Endothelial cell of umbilical vein (primary cell): Measurements from ENCODE around the gene TNIK. TPM values are rescaled to one million over a fixed set of nuclear protein-coding genes. Genes with fewer than 3 reads are reported as not detected.

Source experiments
- BruUV-seq: library from RNA; stranded (reverse); fragments of 400-500 nt; replicated peaks from 2 replicates; lab custom pipeline; 2021; lab: Mats Ljungman, UMichigan
- CTCF ChIA-PET: fragments of 300-600, 350-600 bp; sonication (Branson Sonifier 250); formaldehyde crosslinking; loops from one replicate; lab custom pipeline; 2021; ENCODE audit warnings: antibody characterized with exemption, inconsistent platforms; lab: Charles Lee
- POLR2A ChIA-PET: fragments of 300-600, 350-600 bp; sonication (Branson Sonifier 250); formaldehyde crosslinking; loops from one replicate; lab custom pipeline; 2021; ENCODE audit warnings: antibody characterized with exemption, inconsistent platforms; lab: Charles Lee
- DNase-seq: peaks from one replicate; pipeline ENCODE4 v3.0.0-alpha.2; 2011; ENCODE audit warnings: low read depth, low spot score
- FAIRE-seq: peaks from 2 replicates; lab custom pipeline; 2011; peaks lifted over from hg19 to GRCh38; lab: Jason Lieb, UNC
- H2AFZ ChIP-seq: 2 replicates; pipeline ENCODE4 v1.6.0; 2012; ENCODE audit warnings: low read depth, low read length, control low read depth, inconsistent platforms
- H3K27ac ChIP-seq: 2 replicates; pipeline ENCODE4 v1.5.1; 2011; ENCODE audit warnings: low read depth, mild to moderate bottlenecking, control low read depth, low read length, moderate library complexity; ENCODE audit not compliant: insufficient read depth
- H3K27me3 ChIP-seq, 2 experiments: 2 replicates each; pipeline versions ENCODE4 v1.6.0 to v1.6.1; 2011; ENCODE audit warnings: low read length in 2 of 2, mixed read lengths in 1 of 2; ENCODE audit not compliant: control insufficient read depth in 2 of 2, insufficient read depth in 2 of 2
- H3K36me3 ChIP-seq, 2 experiments: 2 replicates in 1 of 2; 3 replicates in 1 of 2; pipeline ENCODE4 v1.5.1; 2011; ENCODE audit warnings: low read length in 2 of 2, mild to moderate bottlenecking in 1 of 2, moderate library complexity in 1 of 2; ENCODE audit not compliant: control insufficient read depth in 2 of 2, insufficient read depth in 2 of 2; ENCODE audit errors: extremely low read depth in 1 of 2
- H3K4me1 ChIP-seq: 3 replicates; pipeline ENCODE4 v1.5.1; 2011; ENCODE audit warnings: mild to moderate bottlenecking, low read length; ENCODE audit not compliant: control insufficient read depth, insufficient read depth; ENCODE audit errors: extremely low read depth
- H3K4me2 ChIP-seq: 2 replicates; pipeline ENCODE4 v1.6.1; 2011; ENCODE audit warnings: low read length, control low read depth, mixed read lengths; ENCODE audit not compliant: insufficient read depth
- H3K4me3 ChIP-seq, 3 experiments: fragments of 200-600 bp in 1 of 3; sonication (generic), shearing (Covaris generic) in 1 of 3; replicated peaks in 1 of 3; 2 replicates each; pipeline ENCODE4 v1.5.1; 2011 to 2016; ENCODE audit warnings: control low read depth in 3 of 3, low read length in 3 of 3, mild to moderate bottlenecking in 2 of 3, inconsistent platforms in 1 of 3, low read depth in 1 of 3, moderate library complexity in 1 of 3; ENCODE audit not compliant: insufficient read depth in 1 of 3
- H3K79me2 ChIP-seq: 2 replicates; pipeline ENCODE4 v1.6.0; 2012; ENCODE audit warnings: low read length, inconsistent platforms; ENCODE audit not compliant: control insufficient read depth, insufficient read depth
- H3K9ac ChIP-seq: replicated peaks from 2 replicates; pipeline ENCODE3; 2011; ENCODE audit warnings: low read length, control low read depth; ENCODE audit not compliant: insufficient read depth; ENCODE audit errors: extremely low read depth
- H3K9me1 ChIP-seq: replicated peaks from 3 replicates; pipeline ENCODE4 v1.6.0; 2011; ENCODE audit warnings: mild to moderate bottlenecking, low read length; ENCODE audit not compliant: control insufficient read depth, insufficient read depth; ENCODE audit errors: extremely low read depth
- H3K9me3 ChIP-seq: replicated peaks from 2 replicates; pipeline ENCODE4 v1.5.1; 2012; ENCODE audit warnings: low read length, inconsistent platforms; ENCODE audit not compliant: control insufficient read depth, insufficient read depth
- H4K20me1 ChIP-seq: replicated peaks from 2 replicates; pipeline ENCODE3; 2011; ENCODE audit warnings: mild to moderate bottlenecking, low read length; ENCODE audit not compliant: control insufficient read depth, insufficient read depth; ENCODE audit errors: extremely low read depth
- CTCF ChIP-seq, 2 donors: IDR thresholded peaks; 1 replicate in 1 of 2; 2 replicates in 1 of 2; pipeline ENCODE4 v1.5.1; 2011; ENCODE audit warnings: low read length in 2 of 2, mild to moderate bottlenecking in 2 of 2, moderate library complexity in 2 of 2, control low read depth in 1 of 2, inconsistent platforms in 1 of 2, low read depth in 1 of 2; ENCODE audit not compliant: insufficient read depth in 1 of 2; ENCODE audit errors: extremely low read depth in 1 of 2
- FOS ChIP-seq: IDR thresholded peaks from 2 replicates; pipeline ENCODE4 v1.6.1; 2011; ENCODE audit warnings: mild to moderate bottlenecking, low read length, moderate library complexity, borderline replicate concordance; ENCODE audit not compliant: insufficient read depth
- GATA2 ChIP-seq: IDR thresholded peaks from 2 replicates; pipeline ENCODE4 v1.7.0; 2011; ENCODE audit warnings: low read depth, mild to moderate bottlenecking, moderate library complexity, mixed read lengths, low read length; ENCODE audit not compliant: insufficient read length, insufficient read depth
- JUN ChIP-seq: IDR thresholded peaks from 2 replicates; pipeline ENCODE4 v1.6.1; 2011; ENCODE audit warnings: borderline replicate concordance, low read depth; ENCODE audit not compliant: insufficient read length, insufficient read depth
- MAX ChIP-seq: IDR thresholded peaks from 2 replicates; pipeline ENCODE4 v1.6.1; 2011; ENCODE audit not compliant: insufficient read depth, insufficient read length
- MYC ChIP-seq: IDR thresholded peaks from one replicate; pipeline ENCODE4 v1.6.1; 2011; ENCODE audit warnings: mild to moderate bottlenecking, low read depth, low read length
- POLR2A ChIP-seq: IDR thresholded peaks from 2 replicates; pipeline ENCODE4 v1.6.1; 2012; ENCODE audit warnings: low read depth, mild to moderate bottlenecking, control low read depth, low read length
- POLR2AphosphoS5 ChIP-seq: IDR thresholded peaks from 2 replicates; pipeline ENCODE4 v1.6.1; 2012; ENCODE audit warnings: low read depth, mild to moderate bottlenecking, control low read depth, low read length, moderate library complexity; ENCODE audit not compliant: insufficient read depth
- dilution Hi-C: fragments of 300-500 bp; cut with MboI; formaldehyde crosslinking; loops from one replicate; pipeline ENCODE4 v1.15.0; 2019; ENCODE audit warnings: low sequenced_read_pairs; ENCODE audit not compliant: extremely low pct_ligation_motif_present
- intact Hi-C: fragments of 100-400 bp; cut with micrococcal nuclease; formaldehyde crosslinking; loops from one replicate; pipeline ENCODE4 v1.10.0; 2022
- polyA plus RNA-seq, 4 experiments: library from polyadenylated mRNA; depleted of rRNA in 3 of 4; stranded (reverse) in 3 of 4; unstranded in 1 of 4; fragments of >200 nt; gene quantifications; 2 replicates each; pipeline versions ENCODE4 v1.2.1 to v1.2.3, GENCODE V29; 2011 to 2012; ENCODE audit warnings: missing spikeins in 1 of 4
- total RNA-seq: library from RNA; stranded (reverse); gene quantifications from 2 replicates; pipeline ENCODE4 v1.2.3, GENCODE V29; 2021

Gene TNIK
- total and polyA plus RNA-seq, 2 donors (not counting 3 experiments of a cell fraction or from before 2014, with no cell fraction given), result 10.9 to 39.7 TPM

- peaks cover 0 to 3% of the 10 kb centered on the region in 2 experiments for H3K36me3 ChIP-seq
- no peak overlapping the region for H3K4me2 ChIP-seq
- POLR2A ChIA-PET, result no interaction called here
- H3K4me3 ChIP-seq, result no peak overlapping the region
- CTCF ChIA-PET, result interaction anchor here (0.7 to 5.8 kb wide), 3 partner anchors 99 to 380 kb away, joined by 3 to 38 read pairs (median 27); partner anchors contain the start of gene TNIK
- no peaks in the 10 kb centered on the region for H3K27me3 ChIP-seq
- H2AFZ ChIP-seq, result no peak overlapping the region
- FAIRE-seq (no peak), DNase-seq (no peak)
- no TSS peak for BruUV-seq
- intact Hi-C loops (no loop called here), dilution Hi-C loops (no loop called here)
- no peak for TF ChIP-seq POLR2AphosphoS5
- TF ChIP-seq POLR2A, result no peak
- TF ChIP-seq MAX, result no peak
- no peaks in the 10 kb centered on the region for H3K9me3 ChIP-seq
- H3K27ac ChIP-seq, result no peak overlapping the region
- no peaks in the 10 kb centered on the region for H3K79me2 ChIP-seq
- H3K9me1 ChIP-seq, result no peaks in the 10 kb centered on the region
- H3K9ac ChIP-seq, result no peak overlapping the region
- no peaks in the 10 kb centered on the region for H4K20me1 ChIP-seq
- peaks cover 29% of the 10 kb centered on the region for H3K4me1 ChIP-seq
Observed at GRCh38 chr3:171185959-171186358, 274.2 kb downstream of the TNIK start.

- TF ChIP-seq POLR2A (no peak), FOS (no peak), JUN (no peak), MAX (no peak), CTCF (IDR thresholded peaks at IDR 0.05; ENCODE audit: extremely low read depth in 1 of 2, insufficient read depth in 1 of 2, low read depth in 1 of 2, low read length in 2 of 2) (no peak), MYC (no peak), GATA2 (no peak), POLR2AphosphoS5 (no peak)
- no peak overlapping the region for H3K27ac ChIP-seq
- no peaks in the 10 kb centered on the region for H3K79me2 ChIP-seq
- H3K9me3 ChIP-seq, result no peaks in the 10 kb centered on the region
- H2AFZ ChIP-seq, result no peak overlapping the region
- no peaks in the 10 kb centered on the region for H3K27me3 ChIP-seq
- intact Hi-C loops (no loop called here), dilution Hi-C loops (no loop called here)
- H3K4me3 ChIP-seq, result no peak overlapping the region
- BruUV-seq, result no TSS peak
- H3K9ac ChIP-seq, result no peak overlapping the region
- DNase-seq, result no peak
- ChIA-PET POLR2A (no interaction called here), CTCF (no interaction called here)
- H3K36me3 ChIP-seq, result peaks cover 0 to 3% of the 10 kb centered on the region in 2 experiments
- H4K20me1 ChIP-seq, result no peaks in the 10 kb centered on the region
- H3K4me1 ChIP-seq, result peaks cover 18% of the 10 kb centered on the region
- FAIRE-seq, result no peak
- no peak overlapping the region for H3K4me2 ChIP-seq
- no peaks in the 10 kb centered on the region for H3K9me1 ChIP-seq
Observed at GRCh38 chr3:171184372-171184771, 275.8 kb downstream of the TNIK start.
